OCI-LY7 (cell line): Measurements from ENCODE around the gene H6PD. TPM values are rescaled to one million over a fixed set of nuclear protein-coding genes. Genes with fewer than 3 reads are reported as not detected.

ENCODE experiments used
- BruUV-seq: library from RNA; stranded (reverse); fragments of 400-500 nt; replicated peaks from 2 replicates; lab custom pipeline; 2021; lab: Mats Ljungman, UMichigan
- CTCF ChIA-PET: fragments of 300-600 bp; sonication (Branson Sonifier 250); formaldehyde crosslinking; loops from one replicate; lab custom pipeline; 2022; ENCODE audit warnings: antibody characterized with exemption; ENCODE audit not compliant: unreplicated experiment; lab: Charles Lee
- POLR2A ChIA-PET: fragments of 300-600 bp; sonication (Branson Sonifier 250); formaldehyde crosslinking; loops from one replicate; lab custom pipeline; 2022; ENCODE audit warnings: antibody characterized with exemption; lab: Charles Lee
- DNase-seq: peaks from one replicate; pipeline ENCODE4 v3.0.0-alpha.2; 2015; ENCODE audit warnings: low spot score
- H2AFZ ChIP-seq: fragments of 200-600 bp; sonication (generic), shearing (Covaris generic); 2 replicates; pipeline ENCODE4 v1.6.1; 2014; ENCODE audit warnings: mild to moderate bottlenecking, antibody characterized with exemption, low read length, moderate library complexity
- H3K27ac ChIP-seq: fragments of 200-600 bp; sonication (generic); 2 replicates; pipeline ENCODE4 v1.5.1; 2014; ENCODE audit warnings: mixed run types, low read depth, mild to moderate bottlenecking, moderate library complexity, low read length, inconsistent platforms; ENCODE audit not compliant: poor library complexity, severe bottlenecking
- H3K36me3 ChIP-seq: fragments of 200-600 bp; sonication (generic); 2 replicates; pipeline ENCODE4 v1.6.1; 2014; ENCODE audit warnings: mild to moderate bottlenecking, antibody characterized with exemption, low read length, moderate library complexity, mixed read lengths; ENCODE audit not compliant: insufficient read depth
- H3K4me1 ChIP-seq: fragments of 200-600 bp; sonication (generic); 2 replicates; pipeline ENCODE4 v1.5.1; 2014; ENCODE audit warnings: mild to moderate bottlenecking, low read length; ENCODE audit not compliant: insufficient read depth, poor library complexity, severe bottlenecking
- H3K4me2 ChIP-seq: fragments of 200-600 bp; sonication (generic); 2 replicates; pipeline ENCODE4 v1.6.1; 2014; ENCODE audit warnings: mild to moderate bottlenecking, low read length
- H3K4me3 ChIP-seq: fragments of 200-600 bp; sonication (generic); 2 replicates; pipeline ENCODE4 v1.5.1; 2014; ENCODE audit warnings: mild to moderate bottlenecking, low read depth, low read length; ENCODE audit not compliant: poor library complexity, severe bottlenecking
- H3K79me2 ChIP-seq: fragments of 200-600 bp; sonication (generic); 2 replicates; pipeline ENCODE4 v1.6.1; 2016; ENCODE audit warnings: low read depth, mild to moderate bottlenecking, low read length, moderate library complexity, mixed read lengths; ENCODE audit not compliant: insufficient read depth
- H3K9me2 ChIP-seq: fragments of 200-600 bp; sonication (generic); 2 replicates; pipeline ENCODE4 v1.6.1; 2016; ENCODE audit warnings: mild to moderate bottlenecking, low read length, mixed read lengths; ENCODE audit not compliant: insufficient read depth
- H3K9me3 ChIP-seq: fragments of 200-600 bp; sonication (generic); 2 replicates; pipeline ENCODE4 v1.6.1; 2014; ENCODE audit warnings: mild to moderate bottlenecking, mixed run types, low read length, mixed read lengths
- H4K20me1 ChIP-seq: fragments of 200-600 bp; sonication (generic); 2 replicates; pipeline ENCODE4 v1.6.1; 2014; ENCODE audit warnings: mild to moderate bottlenecking, antibody characterized with exemption, low read length, moderate library complexity, mixed read lengths; ENCODE audit not compliant: insufficient read depth
- CTCF ChIP-seq: fragments of 200-600 bp; sonication (generic); conservative IDR thresholded peaks from 2 replicates; pipeline ENCODE4 v1.5.1; 2014; ENCODE audit warnings: mild to moderate bottlenecking, antibody characterized with exemption, low read length, moderate library complexity, mixed read lengths
- EZH2phosphoT487 ChIP-seq: fragments of 200-600 bp; sonication (generic); IDR thresholded peaks from 2 replicates; pipeline ENCODE4 v1.6.1; 2018; ENCODE audit warnings: low read depth, borderline replicate concordance, mild to moderate bottlenecking, mixed run types, antibody characterized with exemption, low read length, moderate library complexity, mixed read lengths
- intact Hi-C: fragments of 100-400 bp; cut with micrococcal nuclease; formaldehyde crosslinking; loops from one replicate; pipeline ENCODE4 v1.10.0; 2022; ENCODE audit not compliant: unreplicated experiment
- total RNA-seq, 2 experiments: library from RNA; depleted of rRNA in 1 of 2; stranded (reverse); fragments of >200 nt in 1 of 2; shearing (Covaris generic) in 1 of 2; gene quantifications; 2 replicates each; pipeline ENCODE4 v1.2.3, GENCODE V29; 2014 to 2022

H6PD gene
- total RNA-seq, 2 experiments from 2014 or later: 8.5 to 22.1 TPM

DNA sequence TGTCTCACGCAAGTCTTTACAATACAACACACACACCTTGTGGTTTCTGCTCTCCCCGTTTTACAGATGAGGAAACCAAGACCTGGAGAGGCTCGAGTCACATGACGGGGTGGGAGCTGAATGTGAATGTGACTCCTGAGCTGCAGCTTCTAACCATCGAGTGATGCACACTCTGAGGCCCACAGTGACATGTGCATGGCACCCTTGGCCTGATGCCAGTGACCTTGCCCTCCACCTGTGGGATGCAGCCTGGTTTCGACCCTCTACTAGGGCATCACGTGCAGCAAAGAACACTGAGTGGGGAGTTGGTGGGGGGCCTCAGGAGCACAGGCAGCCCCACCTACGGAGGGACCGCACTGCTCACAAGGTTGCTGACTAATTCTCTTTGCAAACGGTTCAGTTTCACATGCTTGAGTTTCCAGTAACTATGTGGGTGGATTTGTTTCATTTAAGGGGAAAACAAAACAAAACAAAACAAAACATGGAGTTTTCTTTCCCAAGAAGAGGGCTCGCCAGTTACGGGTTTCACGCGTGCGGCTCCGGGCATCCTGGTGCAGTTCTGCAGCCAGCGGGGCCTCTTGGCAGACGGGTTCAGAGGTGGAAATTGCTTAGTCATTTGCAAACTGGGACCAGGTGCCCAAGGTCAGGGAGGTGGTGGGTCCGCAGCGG lies 81.0 kb downstream of the H6PD start:
- intact Hi-C loops: no loop called here

DNA sequence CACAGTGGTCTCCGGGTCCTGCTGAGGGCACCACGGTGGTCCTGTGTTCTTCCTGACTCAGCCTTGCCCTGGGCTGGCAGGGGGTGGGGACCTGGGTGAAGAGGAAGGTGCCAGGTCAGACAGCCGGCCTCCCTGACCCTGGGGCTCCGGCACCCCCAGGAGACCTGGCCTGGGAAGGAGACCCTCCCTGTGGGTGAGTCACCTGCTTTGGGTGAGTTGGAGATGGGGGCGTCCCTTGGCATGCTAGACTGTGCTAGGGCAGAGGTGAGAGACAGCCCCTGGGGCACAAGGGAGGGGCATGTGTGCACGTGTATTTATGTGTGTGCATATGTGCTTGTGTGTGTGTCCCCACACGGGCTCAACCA lies 81.5 kb downstream of the H6PD start:
- Histone ChIP-seq H3K4me2 (no peak overlapping the region), H3K4me1 (peaks cover 50% of the 10 kb centered on the region), H3K4me3 (no peak overlapping the region), H3K9me2 (no peaks in the 10 kb centered on the region), H3K79me2 (no peaks in the 10 kb centered on the region), H4K20me1 (no peaks in the 10 kb centered on the region), H3K9me3 (no peaks in the 10 kb centered on the region), H2AFZ (no peak overlapping the region), H3K27ac (no peak overlapping the region), H3K36me3 (no peaks in the 10 kb centered on the region)
- POLR2A ChIA-PET: no interaction called here
- DNase-seq: no peak
- CTCF ChIA-PET: no interaction called here
- no TSS peak for BruUV-seq
- TF ChIP-seq EZH2phosphoT487: no peak
- intact Hi-C loops: no loop called here

More for the DNA sequence above, 81.0 kb downstream of the H6PD start:
- peaks cover 2% of the 10 kb centered on the region; the same call in 1 of the 2 replicates for H3K79me2 ChIP-seq
- H3K9me3 ChIP-seq: no peaks in the 10 kb centered on the region
- no peak overlapping the region for H3K4me3 ChIP-seq
- DNase-seq: no peak
- no peaks in the 10 kb centered on the region for H3K9me2 ChIP-seq
- H4K20me1 ChIP-seq: no peaks in the 10 kb centered on the region
- CTCF ChIA-PET: interaction anchor here (0.5 kb wide), 1 partner anchor 210 kb away, joined by 4 read pairs; no protein-coding TSS in a partner anchor
- BruUV-seq: no TSS peak
- no peaks in the 10 kb centered on the region for H3K36me3 ChIP-seq
- H3K27ac ChIP-seq: no peak overlapping the region
- H3K4me1 ChIP-seq: peaks cover 46% of the 10 kb centered on the region
- POLR2A ChIA-PET: interaction anchor here (0.5 kb wide), 1 partner anchor 79 kb away, joined by 6 read pairs; no protein-coding TSS in a partner anchor
- no peak overlapping the region for H2AFZ ChIP-seq
- no peak for TF ChIP-seq CTCF
- TF ChIP-seq EZH2phosphoT487: no peak
- peak overlapping the region; percentile 11; the same call in 1 of the 2 replicates for H3K4me2 ChIP-seq

DNA sequence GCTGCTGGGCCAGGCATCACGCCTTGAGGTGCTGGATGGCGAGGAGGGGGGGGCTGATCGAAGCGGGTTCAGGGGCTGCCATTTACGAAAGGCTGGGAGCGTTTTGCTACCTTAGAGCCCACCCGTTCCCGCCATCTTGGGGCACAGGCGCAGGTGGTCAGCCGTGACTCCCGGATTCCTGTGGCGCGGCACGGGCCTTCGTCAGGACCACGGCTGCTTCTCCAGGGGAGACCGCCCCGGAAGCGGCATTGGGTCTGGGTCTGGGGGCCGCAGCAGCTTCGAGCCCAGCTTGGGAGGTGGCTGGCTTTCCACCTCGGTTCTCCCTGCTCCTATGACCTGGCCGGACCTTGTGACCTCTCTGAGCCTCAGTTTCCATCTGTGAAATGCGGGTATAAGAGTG lies 81.9 kb downstream of the H6PD start:
- no peak for DNase-seq
- H3K4me3 ChIP-seq: no peak overlapping the region
- CTCF ChIA-PET: interaction anchor here (0.5 kb wide), 1 partner anchor 143 kb away, joined by 3 read pairs; no protein-coding TSS in a partner anchor
- no peaks in the 10 kb centered on the region for H3K79me2 ChIP-seq
- H3K9me2 ChIP-seq: no peaks in the 10 kb centered on the region
- no peaks in the 10 kb centered on the region for H3K36me3 ChIP-seq
- POLR2A ChIA-PET: no interaction called here
- H3K4me1 ChIP-seq: peaks cover 50% of the 10 kb centered on the region
- TF ChIP-seq EZH2phosphoT487 (no peak), CTCF (no peak)
- no peaks in the 10 kb centered on the region for H4K20me1 ChIP-seq
- no peaks in the 10 kb centered on the region for H3K9me3 ChIP-seq
- no peak overlapping the region for H3K27ac ChIP-seq
- no TSS peak for BruUV-seq
- no peak overlapping the region for H3K4me2 ChIP-seq
- H2AFZ ChIP-seq: no peak overlapping the region
- intact Hi-C loops: no loop called here
